Right ventricle myocardium superior (tissue), 1 donor: Measurements from ENCODE around the gene OR5A1. TPM values are rescaled to one million over a fixed set of nuclear protein-coding genes. Genes with fewer than 3 reads are reported as not detected.
"Not testable (repeated sequence)": the region's sequence is repeated elsewhere in the genome, so short reads cannot be mapped to it uniquely, and the experiment has no call there.

Experiments
- ATAC-seq: fragments of 200-7000 bp; cut with Tn5 transposase; one replicate; pipeline ENCODE4 v1.9.1; 2020; ENCODE audit warnings: mild to moderate bottlenecking; ENCODE audit not compliant: poor library complexity
- DNase-seq: peaks from one replicate; pipeline ENCODE4 v3.0.0-alpha.2; 2020
- intact Hi-C: fragments of 100-400 bp; cut with DNase I; formaldehyde crosslinking; loops from one replicate; pipeline ENCODE4 v1.11.2; 2022
- long read RNA-seq: library from polyadenylated mRNA; unstranded; transcript quantifications from one replicate; pipeline ENCODE4 v2.0.0, GENCODE V29; 2021
- total RNA-seq: library from RNA; stranded (reverse); fragmentation: NEBNext Ultra II Directional; extraction: Animal tissue kit (Norgen Biotek cat#: 25700); gene quantifications from one replicate; pipeline ENCODE4 v1.2.1, GENCODE V29; 2021
- donor health status: DM: no; HTN: yes; CAD: no; lungs with severe emphysema.

Gene OR5A1
- not detected for total RNA-seq
- long read RNA-seq = 0 reads

- DNase-seq = no peak
- intact Hi-C loops = no loop called here
- no peak for ATAC-seq
These were observed at the start of gene OR5A1 for GRCh38 chr11:59436169-59436568. Gene OR5A1, plus strand, starts transcription at chr11:59436469. Its CDS starts 6,700 bp downstream, at chr11:59443169.

- intact Hi-C loops = no loop called here
- ATAC-seq (no peak), DNase-seq (no peak)
These were observed 42.1 kb upstream of the OR5A1 start for GRCh38 chr11:59394186-59394585.

- DNase-seq (no peak), ATAC-seq (no peak)
- intact Hi-C loops = no loop called here
These were observed 35.6 kb upstream of the OR5A1 start for GRCh38 chr11:59400461-59401261.

- intact Hi-C loops = no loop called here
- ATAC-seq (no peak), DNase-seq (no peak)
These were observed 35.1 kb upstream of the OR5A1 start for GRCh38 chr11:59401262-59401552.

- no peak for DNase-seq
- no peak for ATAC-seq
- intact Hi-C loops = no loop called here
These were observed 32.7 kb upstream of the OR5A1 start for GRCh38 chr11:59403546-59403945.

- intact Hi-C loops = no loop called here
- ATAC-seq (no peak), DNase-seq (no peak)
These were observed 22.6 kb upstream of the OR5A1 start for GRCh38 chr11:59413646-59414045.

- no peak for ATAC-seq
- DNase-seq = no peak
These were observed 21.2 kb upstream of the OR5A1 start for GRCh38 chr11:59415111-59415510.

GRCh38 chr11:59416613-59417012 lies 19.7 kb upstream of the OR5A1 start:
- ATAC-seq (no peak), DNase-seq (no peak)
- intact Hi-C loops = no loop called here

More at GRCh38 chr11:59415111-59415510, 21.2 kb upstream of the OR5A1 start:
- intact Hi-C loops = no loop called here

- intact Hi-C loops = no loop called here
- no peak for ATAC-seq
- DNase-seq = no peak
These were observed 19.2 kb upstream of the OR5A1 start for GRCh38 chr11:59417023-59417422.

- DNase-seq (no peak), ATAC-seq (no peak)
- intact Hi-C loops = no loop called here
These were observed 18.1 kb upstream of the OR5A1 start for GRCh38 chr11:59418156-59418555.

- intact Hi-C loops = no loop called here
- ATAC-seq (no peak), DNase-seq (no peak)
These were observed 12.4 kb upstream of the OR5A1 start for GRCh38 chr11:59423835-59424234.

GRCh38 chr11:59425131-59425530 lies 11.1 kb upstream of the OR5A1 start:
- intact Hi-C loops = no loop called here
- ATAC-seq = no peak
- no peak for DNase-seq

GRCh38 chr11:59426361-59427067 lies 9.8 kb upstream of the OR5A1 start, which contains the start of gene OR5A2:
Gene OR5A2, minus strand, starts transcription at chr11:59426413. Its CDS starts 3,460 bp downstream, at chr11:59422953.
- ATAC-seq = no peak
- DNase-seq = no peak
- intact Hi-C loops = no loop called here

GRCh38 chr11:59427068-59427382 lies 9.2 kb upstream of the OR5A1 start:
- intact Hi-C loops = no loop called here
- DNase-seq (no peak), ATAC-seq (no peak)

- intact Hi-C loops = no loop called here
- no peak for DNase-seq
These were observed 6.2 kb upstream of the OR5A1 start for GRCh38 chr11:59429924-59430516.

GRCh38 chr11:59437770-59438169 lies 1.5 kb downstream of the OR5A1 start:
- intact Hi-C loops = no loop called here

More at GRCh38 chr11:59429924-59430516, 6.2 kb upstream of the OR5A1 start:
- ATAC-seq = no peak

GRCh38 chr11:59445624-59446023 lies 9.4 kb downstream of the OR5A1 start:
- ATAC-seq, intact Hi-C loops, DNase-seq: not testable (repeated sequence)

More at GRCh38 chr11:59437770-59438169, 1.5 kb downstream of the OR5A1 start:
- DNase-seq (no peak), ATAC-seq (no peak)

- intact Hi-C loops = no loop called here
- ATAC-seq = no peak
- no peak for DNase-seq
These were observed 12.2 kb downstream of the OR5A1 start for GRCh38 chr11:59448484-59448883.

GRCh38 chr11:59456661-59457060 lies 20.4 kb downstream of the OR5A1 start, which contains the start of gene OR4D6:
Gene OR4D6, plus strand, starts transcription at chr11:59456961. Its CDS starts 0 bp downstream, at chr11:59456961.
- intact Hi-C loops = no loop called here
- DNase-seq = no peak
- ATAC-seq = no peak

GRCh38 chr11:59459916-59460315 lies 23.6 kb downstream of the OR5A1 start:
- no peak for ATAC-seq
- no peak for DNase-seq
- intact Hi-C loops = no loop called here
